ENCODE results near the gene PMFBP1.

Gene PMFBP1

GRCh38 chr16:72201387-72201786 is 29.4 kb upstream of the PMFBP1 start:
- H3K4me3 ChIP-seq (ENCODE audit: low read depth, low read length): no peak overlapping the region

GRCh38 chr16:72199761-72200337 is 27.9 kb upstream of the PMFBP1 start:
- H3K4me3 ChIP-seq (ENCODE audit: low read depth, low read length): no peak overlapping the region
- DNase-seq (ENCODE audit: low read depth): no peak
- TF ChIP-seq, protein P1, sequence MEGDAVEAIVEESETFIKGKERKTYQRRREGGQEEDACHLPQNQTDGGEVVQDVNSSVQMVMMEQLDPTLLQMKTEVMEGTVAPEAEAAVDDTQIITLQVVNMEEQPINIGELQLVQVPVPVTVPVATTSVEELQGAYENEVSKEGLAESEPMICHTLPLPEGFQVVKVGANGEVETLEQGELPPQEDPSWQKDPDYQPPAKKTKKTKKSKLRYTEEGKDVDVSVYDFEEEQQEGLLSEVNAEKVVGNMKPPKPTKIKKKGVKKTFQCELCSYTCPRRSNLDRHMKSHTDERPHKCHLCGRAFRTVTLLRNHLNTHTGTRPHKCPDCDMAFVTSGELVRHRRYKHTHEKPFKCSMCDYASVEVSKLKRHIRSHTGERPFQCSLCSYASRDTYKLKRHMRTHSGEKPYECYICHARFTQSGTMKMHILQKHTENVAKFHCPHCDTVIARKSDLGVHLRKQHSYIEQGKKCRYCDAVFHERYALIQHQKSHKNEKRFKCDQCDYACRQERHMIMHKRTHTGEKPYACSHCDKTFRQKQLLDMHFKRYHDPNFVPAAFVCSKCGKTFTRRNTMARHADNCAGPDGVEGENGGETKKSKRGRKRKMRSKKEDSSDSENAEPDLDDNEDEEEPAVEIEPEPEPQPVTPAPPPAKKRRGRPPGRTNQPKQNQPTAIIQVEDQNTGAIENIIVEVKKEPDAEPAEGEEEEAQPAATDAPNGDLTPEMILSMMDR (IDR thresholded peaks at IDR 0.05; ENCODE audit: low read depth, low read length, missing control alignments): no peak

More at GRCh38 chr16:72201387-72201786, 29.4 kb upstream of the PMFBP1 start:
- no peak for DNase-seq (ENCODE audit: low read depth)
- TF ChIP-seq, protein P1 (IDR thresholded peaks at IDR 0.05; ENCODE audit: low read depth, low read length, missing control alignments): no peak

- no peak for DNase-seq (ENCODE audit: low read depth)
- TF ChIP-seq, protein P1 (IDR thresholded peaks at IDR 0.05; ENCODE audit: low read depth, low read length, missing control alignments): no peak
- no peak overlapping the region for H3K4me3 ChIP-seq (ENCODE audit: low read depth, low read length)
Observed at GRCh38 chr16:72198771-72199201, 26.8 kb upstream of the PMFBP1 start.

- TF ChIP-seq, protein P1 (IDR thresholded peaks at IDR 0.05; ENCODE audit: low read depth, low read length, missing control alignments): no peak
- H3K4me3 ChIP-seq (ENCODE audit: low read depth, low read length): no peak overlapping the region
- no peak for DNase-seq (ENCODE audit: low read depth)
Observed at GRCh38 chr16:72198021-72198711, 26.2 kb upstream of the PMFBP1 start.

DNA sequence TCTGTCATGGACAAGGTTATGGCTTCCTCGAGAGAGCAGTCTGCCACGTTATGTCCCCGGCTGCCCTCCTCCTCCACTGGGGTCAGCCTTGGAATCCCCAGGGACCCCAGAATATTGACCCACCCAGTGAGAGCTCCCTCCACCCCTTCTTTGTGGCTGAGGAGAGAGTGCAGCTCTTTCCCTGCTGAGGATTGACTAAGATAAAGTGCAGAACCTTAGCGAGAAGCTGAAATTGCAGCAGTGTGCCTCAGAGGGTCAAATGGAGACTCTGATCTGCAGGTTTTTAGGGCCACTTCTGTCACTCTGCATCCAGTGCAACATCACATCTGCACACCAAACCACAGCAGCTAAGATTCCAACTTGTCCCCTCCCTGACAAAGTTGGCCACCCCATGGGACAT is 25.6 kb upstream of the PMFBP1 start:
- no peak for DNase-seq (ENCODE audit: low read depth)
- TF ChIP-seq, protein P1 (IDR thresholded peaks at IDR 0.05; ENCODE audit: low read depth, low read length, missing control alignments): no peak
- no peak overlapping the region for H3K4me3 ChIP-seq (ENCODE audit: low read depth, low read length)

DNA sequence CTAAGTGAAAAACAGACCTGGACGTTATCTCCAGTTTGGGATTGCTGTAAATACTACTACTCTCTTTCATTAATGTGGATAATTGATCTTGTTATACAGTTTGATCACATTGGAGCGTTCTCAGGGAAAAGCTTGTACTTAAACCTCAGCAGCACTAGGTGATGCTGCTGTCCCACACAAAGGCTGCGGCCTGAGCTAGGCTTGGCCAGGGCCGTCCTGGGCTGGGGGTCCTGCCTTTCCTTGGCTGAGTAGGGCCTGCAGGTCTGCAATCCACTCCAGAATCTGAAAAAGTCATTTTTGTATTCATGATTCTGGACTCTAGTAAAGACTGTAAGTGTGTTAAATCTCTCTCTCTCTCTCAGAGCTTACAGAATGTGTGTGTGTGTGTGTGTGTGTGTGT is 23.7 kb upstream of the PMFBP1 start:
- no peak overlapping the region for H3K4me3 ChIP-seq (ENCODE audit: low read depth, low read length)
- TF ChIP-seq, protein P1 (IDR thresholded peaks at IDR 0.05; ENCODE audit: low read depth, low read length, missing control alignments): no peak
- DNase-seq (ENCODE audit: low read depth): no peak

DNA sequence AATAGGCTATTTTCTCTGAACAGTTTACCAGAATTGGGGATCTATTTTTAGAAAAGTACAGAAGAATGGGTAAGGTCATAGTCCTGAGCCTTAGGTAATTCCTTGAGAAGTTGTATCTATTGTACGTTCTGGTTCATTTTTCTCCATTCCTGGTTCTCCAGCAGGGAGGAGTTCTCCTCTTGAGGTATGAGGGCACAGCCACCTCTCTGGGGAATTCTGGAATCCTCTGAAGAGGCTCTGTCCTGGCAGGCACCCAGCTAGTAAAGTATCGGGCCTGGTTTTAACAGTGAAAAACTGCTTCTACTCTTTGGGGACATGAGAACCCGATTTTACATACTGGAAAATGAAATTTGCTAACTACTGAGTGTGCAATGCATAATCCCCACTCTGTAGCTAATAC is 19.6 kb upstream of the PMFBP1 start:
- TF ChIP-seq, protein P1 (IDR thresholded peaks at IDR 0.05; ENCODE audit: low read depth, low read length, missing control alignments): no peak
- no peak for DNase-seq (ENCODE audit: low read depth)
- H3K4me3 ChIP-seq (ENCODE audit: low read depth, low read length): no peak overlapping the region
